HEK293 (cell line): ENCODE measurements around the gene SZT2.

Source experiments
- CTCF ChIA-PET: fragments of 350-600 bp; formaldehyde crosslinking; extraction: SDS; loops from one replicate; lab custom pipeline; 2021; ENCODE audit warnings: antibody characterized with exemption; lab: Yijun Ruan, JAX
- POLR2A ChIA-PET: fragments of 300-600 bp; formaldehyde crosslinking; extraction: SDS; loops from one replicate; lab custom pipeline; 2020; ENCODE audit warnings: antibody characterized with exemption, inconsistent platforms; lab: Yijun Ruan, JAX
- H3K27ac ChIP-seq: fragments of 200-500 bp; sonication (Bioruptor generic); 2 replicates; pipeline ENCODE4 v1.5.1; 2014; ENCODE audit warnings: low read depth, low read length, control low read depth, inconsistent platforms; ENCODE audit errors: extremely low read depth
- H3K36me3 ChIP-seq, 2 experiments: fragments of 200-500 bp in 1 of 2; sonication (Bioruptor generic) in 1 of 2; 1 replicate in 1 of 2; 2 replicates in 1 of 2; pipeline ENCODE4 v1.5.1; 2014 to 2017; ENCODE audit warnings: inconsistent platforms in 2 of 2, low read length in 2 of 2; ENCODE audit not compliant: control insufficient read depth in 2 of 2, insufficient read depth in 1 of 2
- H3K4me1 ChIP-seq: fragments of 200-500 bp; sonication (Bioruptor generic); 2 replicates; pipeline ENCODE4 v1.5.1; 2014; ENCODE audit warnings: mild to moderate bottlenecking, low read length, inconsistent platforms; ENCODE audit not compliant: control insufficient read depth, insufficient read depth
- H3K4me3 ChIP-seq: 2 replicates; pipeline ENCODE4 v1.5.1; 2011; ENCODE audit warnings: low read depth, mild to moderate bottlenecking, control low read depth, low read length, moderate library complexity
- H3K9me3 ChIP-seq: fragments of 200-500 bp; sonication (Bioruptor generic); 2 replicates; pipeline ENCODE4 v1.5.1; 2014; ENCODE audit warnings: low read depth, low read length, inconsistent platforms; ENCODE audit not compliant: control insufficient read depth, insufficient read depth
- KLF16 ChIP-seq: fragments of 450-650 bp; formaldehyde crosslinking; IDR thresholded peaks from 2 replicates; pipeline ENCODE4 v1.5.1; 2017; ENCODE audit warnings: missing biosample characterization, missing genetic modification characterization
- KLF7 ChIP-seq: fragments of 450-650 bp; formaldehyde crosslinking; IDR thresholded peaks from 2 replicates; pipeline ENCODE4 v1.5.1; 2016; ENCODE audit warnings: missing biosample characterization, missing genetic modification characterization, borderline replicate concordance
- KLF8 ChIP-seq: fragments of 450-650 bp; formaldehyde crosslinking; IDR thresholded peaks from 2 replicates; pipeline ENCODE4 v1.5.1; 2016; ENCODE audit warnings: missing biosample characterization, missing genetic modification characterization
- REPIN1 ChIP-seq: fragments of 450-650 bp; formaldehyde crosslinking; IDR thresholded peaks from 2 replicates; pipeline ENCODE4 v1.5.1; 2017; ENCODE audit warnings: missing biosample characterization, missing genetic modification characterization, low read depth
- TCF7L2 ChIP-seq: IDR thresholded peaks from 2 replicates; pipeline ENCODE4 v1.6.1; 2011; ENCODE audit warnings: low read depth, mild to moderate bottlenecking, inconsistent platforms, low read length, moderate library complexity, borderline replicate concordance
- ZFP3 ChIP-seq: fragments of 450-650 bp; formaldehyde crosslinking; IDR thresholded peaks from 2 replicates; pipeline ENCODE4 v1.5.1; 2016; ENCODE audit warnings: low read depth, missing biosample characterization, missing genetic modification characterization
- ZIC2 ChIP-seq: fragments of 450-650 bp; formaldehyde crosslinking; IDR thresholded peaks from 2 replicates; pipeline ENCODE4 v1.5.1; 2016; ENCODE audit warnings: missing biosample characterization, missing genetic modification characterization
- ZNF140 ChIP-seq: fragments of 450-650 bp; formaldehyde crosslinking; IDR thresholded peaks from 2 replicates; pipeline ENCODE4 v1.5.1; 2016; ENCODE audit warnings: missing biosample characterization, missing genetic modification characterization
- ZNF155 ChIP-seq: fragments of 450-650 bp; formaldehyde crosslinking; IDR thresholded peaks from 2 replicates; pipeline ENCODE4 v1.5.1; 2016; ENCODE audit warnings: missing biosample characterization, missing genetic modification characterization
- ZNF24 ChIP-seq: fragments of 450-650 bp; formaldehyde crosslinking; IDR thresholded peaks from 2 replicates; pipeline ENCODE4 v1.5.1; 2016; ENCODE audit warnings: missing biosample characterization, missing genetic modification characterization
- ZNF341 ChIP-seq: fragments of 450-650 bp; formaldehyde crosslinking; IDR thresholded peaks from 2 replicates; pipeline ENCODE4; 2016; ENCODE audit warnings: low read depth, missing biosample characterization, missing genetic modification characterization
- ZNF426 ChIP-seq: fragments of 450-650 bp; formaldehyde crosslinking; IDR thresholded peaks from 2 replicates; pipeline ENCODE4 v1.5.1; 2017; ENCODE audit warnings: missing biosample characterization, missing genetic modification characterization, mild to moderate bottlenecking, inconsistent platforms, moderate library complexity
- ZNF544 ChIP-seq: fragments of 450-650 bp; formaldehyde crosslinking; IDR thresholded peaks from 2 replicates; pipeline ENCODE4 v1.5.0; 2017; ENCODE audit warnings: missing biosample characterization, missing genetic modification characterization
- ZNF837 ChIP-seq: fragments of 450-650 bp; formaldehyde crosslinking; IDR thresholded peaks from 2 replicates; pipeline ENCODE4 v1.5.1; 2016; ENCODE audit warnings: missing biosample characterization, missing genetic modification characterization
- ZSCAN16 ChIP-seq: fragments of 450-650 bp; formaldehyde crosslinking; IDR thresholded peaks from 2 replicates; pipeline ENCODE4 v1.5.1; 2016; ENCODE audit warnings: missing biosample characterization, missing genetic modification characterization
- ZXDB ChIP-seq: fragments of 450-650 bp; formaldehyde crosslinking; IDR thresholded peaks from 2 replicates; pipeline ENCODE4 v1.5.1; 2016; ENCODE audit warnings: missing biosample characterization, missing genetic modification characterization
- TF ChIP-seq, protein P1 (sequence below): fragments of 450-650 bp; formaldehyde crosslinking; IDR thresholded peaks from 2 replicates; pipeline ENCODE4 v1.5.1; 2016; ENCODE audit warnings: missing biosample characterization, missing genetic modification characterization
- TF ChIP-seq, protein P2 (sequence below): fragments of 450-650 bp; formaldehyde crosslinking; optimal IDR thresholded peaks from 2 replicates; pipeline ENCODE3; 2016; ENCODE audit warnings: missing biosample characterization, mild to moderate bottlenecking, missing genetic modification characterization
- TF ChIP-seq, protein P3 (sequence below): fragments of 450-650 bp; formaldehyde crosslinking; conservative IDR thresholded peaks from 2 replicates; pipeline ENCODE4 v1.5.1; 2016; ENCODE audit warnings: low read depth, missing biosample characterization, missing genetic modification characterization
- TF ChIP-seq, protein P4 (sequence below): fragments of 450-650 bp; IDR thresholded peaks from 2 replicates; pipeline ENCODE4 v1.5.1; 2018; ENCODE audit warnings: missing biosample characterization, mild to moderate bottlenecking, missing genetic modification characterization
- TF ChIP-seq, protein P5 (sequence below): fragments of 450-650 bp; formaldehyde crosslinking; IDR thresholded peaks from 2 replicates; pipeline ENCODE4 v1.5.1; 2016; ENCODE audit warnings: missing biosample characterization, missing genetic modification characterization, borderline replicate concordance

SZT2 gene

DNA sequence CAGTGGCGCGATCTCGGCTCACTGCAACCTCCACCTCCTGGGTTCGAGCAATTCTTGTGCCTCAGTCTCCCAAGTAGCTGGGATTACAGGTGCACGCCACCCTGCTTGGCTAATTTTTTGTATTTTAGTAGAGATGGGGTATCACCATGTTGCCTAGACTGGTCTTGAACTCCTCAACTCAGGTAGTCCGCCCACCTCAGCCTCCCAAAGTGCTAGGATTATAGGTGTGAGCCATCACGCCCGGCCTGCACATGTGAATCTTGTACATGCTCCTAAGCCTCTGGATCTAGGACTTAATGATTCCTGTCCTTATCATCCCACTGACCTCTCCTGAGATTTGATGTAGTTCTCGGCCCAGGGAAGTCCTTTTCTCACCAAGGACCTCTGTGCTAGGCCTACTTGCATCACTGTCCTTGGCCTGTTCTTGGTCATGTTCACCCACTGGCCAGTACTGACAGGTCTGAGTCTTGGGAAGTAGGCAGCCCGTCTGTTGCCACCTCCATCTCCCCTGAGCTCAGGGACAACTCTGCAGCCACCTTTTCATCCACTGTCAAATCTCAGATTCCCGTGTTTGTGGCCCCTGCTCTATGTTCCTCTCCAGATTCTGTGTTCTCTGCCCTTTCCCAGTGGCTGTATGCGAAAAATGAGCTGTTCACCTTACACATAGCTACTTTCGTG lies 54.6 kb downstream of the SZT2 start:
- Histone ChIP-seq H3K4me3 (no peak overlapping the region), H3K36me3 (peaks cover 3 to 99% of the 10 kb centered on the region in 2 experiments; a peak in 2 of 3 replicates), H3K4me1 (no peaks in the 10 kb centered on the region)
- CTCF ChIA-PET: interaction anchor here (1.1 kb wide), 1 partner anchor 86 kb away, joined by 5 read pairs; the partner anchor contains the start of gene CDC20
- TF ChIP-seq, protein P1, sequence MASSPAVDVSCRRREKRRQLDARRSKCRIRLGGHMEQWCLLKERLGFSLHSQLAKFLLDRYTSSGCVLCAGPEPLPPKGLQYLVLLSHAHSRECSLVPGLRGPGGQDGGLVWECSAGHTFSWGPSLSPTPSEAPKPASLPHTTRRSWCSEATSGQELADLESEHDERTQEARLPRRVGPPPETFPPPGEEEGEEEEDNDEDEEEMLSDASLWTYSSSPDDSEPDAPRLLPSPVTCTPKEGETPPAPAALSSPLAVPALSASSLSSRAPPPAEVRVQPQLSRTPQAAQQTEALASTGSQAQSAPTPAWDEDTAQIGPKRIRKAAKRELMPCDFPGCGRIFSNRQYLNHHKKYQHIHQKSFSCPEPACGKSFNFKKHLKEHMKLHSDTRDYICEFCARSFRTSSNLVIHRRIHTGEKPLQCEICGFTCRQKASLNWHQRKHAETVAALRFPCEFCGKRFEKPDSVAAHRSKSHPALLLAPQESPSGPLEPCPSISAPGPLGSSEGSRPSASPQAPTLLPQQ (tag by site-specific recombination): no peak
- TF ChIP-seq, protein P2, sequence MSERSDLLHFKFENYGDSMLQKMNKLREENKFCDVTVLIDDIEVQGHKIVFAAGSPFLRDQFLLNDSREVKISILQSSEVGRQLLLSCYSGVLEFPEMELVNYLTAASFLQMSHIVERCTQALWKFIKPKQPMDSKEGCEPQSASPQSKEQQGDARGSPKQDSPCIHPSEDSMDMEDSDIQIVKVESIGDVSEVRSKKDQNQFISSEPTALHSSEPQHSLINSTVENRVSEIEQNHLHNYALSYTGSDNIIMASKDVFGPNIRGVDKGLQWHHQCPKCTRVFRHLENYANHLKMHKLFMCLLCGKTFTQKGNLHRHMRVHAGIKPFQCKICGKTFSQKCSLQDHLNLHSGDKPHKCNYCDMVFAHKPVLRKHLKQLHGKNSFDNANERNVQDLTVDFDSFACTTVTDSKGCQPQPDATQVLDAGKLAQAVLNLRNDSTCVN (tag by site-specific recombination): no peak
- TF ChIP-seq ZNF544 (tag by site-specific recombination): no peak
- TF ChIP-seq REPIN1: no peak
- no peak for TF ChIP-seq ZNF341 (tag by site-specific recombination)
- no peak for TF ChIP-seq KLF7
- no peak for TF ChIP-seq ZSCAN16
- TF ChIP-seq, all 188 proteins: peak for 0
- Histone ChIP-seq H3K9me3 (no peaks in the 10 kb centered on the region), H3K27ac (no peak overlapping the region)
- POLR2A ChIA-PET: interaction anchor here (1.3 kb wide), 1 partner anchor 8 kb away, joined by 4 read pairs; no protein-coding TSS in a partner anchor

DNA sequence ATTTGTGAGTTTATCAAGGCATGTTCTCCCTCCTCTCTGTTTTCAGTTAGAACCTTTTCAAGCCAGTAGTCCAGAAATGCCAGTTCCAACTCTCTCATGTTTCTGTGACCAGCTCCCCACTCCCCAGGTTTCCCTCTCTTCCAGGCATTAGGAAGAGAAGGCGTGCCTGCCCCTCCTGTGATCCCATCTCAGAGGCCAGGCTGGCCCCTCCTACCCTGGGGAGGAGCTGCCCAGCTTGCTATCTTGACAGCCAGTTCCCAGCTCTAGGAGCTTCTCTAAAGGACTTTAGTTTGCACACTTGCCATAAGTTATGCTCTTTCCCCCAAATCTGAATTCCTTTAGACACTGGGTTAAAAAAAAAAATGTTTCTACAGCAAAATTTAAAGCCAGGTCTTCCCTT lies 55.1 kb downstream of the SZT2 start:
- Histone ChIP-seq H3K27ac (no peak overlapping the region), H3K9me3 (no peaks in the 10 kb centered on the region), H3K4me3 (no peak overlapping the region), H3K36me3 (peaks cover 3 to 99% of the 10 kb centered on the region in 2 experiments; a peak in 2 of 3 replicates), H3K4me1 (no peaks in the 10 kb centered on the region)
- ChIA-PET POLR2A (no interaction called here), CTCF (interaction anchor here (1.1 kb wide), 1 partner anchor 86 kb away, joined by 5 read pairs; the partner anchor contains the start of gene CDC20)
- TF ChIP-seq ZNF155 (tag by site-specific recombination) (no peak), ZNF837 (no peak), ZFP3 (tag by site-specific recombination) (no peak), KLF16 (tag by site-specific recombination) (no peak), ZIC2 (tag by site-specific recombination) (no peak), ZNF140 (tag by site-specific recombination) (no peak), ZNF24 (no peak), KLF8 (tag by site-specific recombination) (no peak), ZXDB (tag by site-specific recombination) (no peak), TCF7L2 (no peak), ZNF426 (tag by site-specific recombination) (no peak)
- TF ChIP-seq, protein P3, sequence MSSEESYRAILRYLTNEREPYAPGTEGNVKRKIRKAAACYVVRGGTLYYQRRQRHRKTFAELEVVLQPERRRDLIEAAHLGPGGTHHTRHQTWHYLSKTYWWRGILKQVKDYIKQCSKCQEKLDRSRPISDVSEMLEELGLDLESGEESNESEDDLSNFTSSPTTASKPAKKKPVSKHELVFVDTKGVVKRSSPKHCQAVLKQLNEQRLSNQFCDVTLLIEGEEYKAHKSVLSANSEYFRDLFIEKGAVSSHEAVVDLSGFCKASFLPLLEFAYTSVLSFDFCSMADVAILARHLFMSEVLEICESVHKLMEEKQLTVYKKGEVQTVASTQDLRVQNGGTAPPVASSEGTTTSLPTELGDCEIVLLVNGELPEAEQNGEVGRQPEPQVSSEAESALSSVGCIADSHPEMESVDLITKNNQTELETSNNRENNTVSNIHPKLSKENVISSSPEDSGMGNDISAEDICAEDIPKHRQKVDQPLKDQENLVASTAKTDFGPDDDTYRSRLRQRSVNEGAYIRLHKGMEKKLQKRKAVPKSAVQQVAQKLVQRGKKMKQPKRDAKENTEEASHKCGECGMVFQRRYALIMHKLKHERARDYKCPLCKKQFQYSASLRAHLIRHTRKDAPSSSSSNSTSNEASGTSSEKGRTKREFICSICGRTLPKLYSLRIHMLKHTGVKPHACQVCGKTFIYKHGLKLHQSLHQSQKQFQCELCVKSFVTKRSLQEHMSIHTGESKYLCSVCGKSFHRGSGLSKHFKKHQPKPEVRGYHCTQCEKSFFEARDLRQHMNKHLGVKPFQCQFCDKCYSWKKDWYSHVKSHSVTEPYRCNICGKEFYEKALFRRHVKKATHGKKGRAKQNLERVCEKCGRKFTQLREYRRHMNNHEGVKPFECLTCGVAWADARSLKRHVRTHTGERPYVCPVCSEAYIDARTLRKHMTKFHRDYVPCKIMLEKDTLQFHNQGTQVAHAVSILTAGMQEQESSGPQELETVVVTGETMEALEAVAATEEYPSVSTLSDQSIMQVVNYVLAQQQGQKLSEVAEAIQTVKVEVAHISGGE (tag by site-specific recombination): no peak
- TF ChIP-seq, protein P4, sequence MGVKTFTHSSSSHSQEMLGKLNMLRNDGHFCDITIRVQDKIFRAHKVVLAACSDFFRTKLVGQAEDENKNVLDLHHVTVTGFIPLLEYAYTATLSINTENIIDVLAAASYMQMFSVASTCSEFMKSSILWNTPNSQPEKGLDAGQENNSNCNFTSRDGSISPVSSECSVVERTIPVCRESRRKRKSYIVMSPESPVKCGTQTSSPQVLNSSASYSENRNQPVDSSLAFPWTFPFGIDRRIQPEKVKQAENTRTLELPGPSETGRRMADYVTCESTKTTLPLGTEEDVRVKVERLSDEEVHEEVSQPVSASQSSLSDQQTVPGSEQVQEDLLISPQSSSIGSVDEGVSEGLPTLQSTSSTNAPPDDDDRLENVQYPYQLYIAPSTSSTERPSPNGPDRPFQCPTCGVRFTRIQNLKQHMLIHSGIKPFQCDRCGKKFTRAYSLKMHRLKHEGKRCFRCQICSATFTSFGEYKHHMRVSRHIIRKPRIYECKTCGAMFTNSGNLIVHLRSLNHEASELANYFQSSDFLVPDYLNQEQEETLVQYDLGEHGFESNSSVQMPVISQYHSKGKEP (tag by site-specific recombination): no peak
- TF ChIP-seq, protein P5, sequence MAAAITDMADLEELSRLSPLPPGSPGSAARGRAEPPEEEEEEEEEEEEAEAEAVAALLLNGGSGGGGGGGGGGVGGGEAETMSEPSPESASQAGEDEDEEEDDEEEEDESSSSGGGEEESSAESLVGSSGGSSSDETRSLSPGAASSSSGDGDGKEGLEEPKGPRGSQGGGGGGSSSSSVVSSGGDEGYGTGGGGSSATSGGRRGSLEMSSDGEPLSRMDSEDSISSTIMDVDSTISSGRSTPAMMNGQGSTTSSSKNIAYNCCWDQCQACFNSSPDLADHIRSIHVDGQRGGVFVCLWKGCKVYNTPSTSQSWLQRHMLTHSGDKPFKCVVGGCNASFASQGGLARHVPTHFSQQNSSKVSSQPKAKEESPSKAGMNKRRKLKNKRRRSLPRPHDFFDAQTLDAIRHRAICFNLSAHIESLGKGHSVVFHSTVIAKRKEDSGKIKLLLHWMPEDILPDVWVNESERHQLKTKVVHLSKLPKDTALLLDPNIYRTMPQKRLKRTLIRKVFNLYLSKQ (tag by site-specific recombination): no peak
- TF ChIP-seq, all 188 proteins: peak for 0
